Stomach smooth muscle (tissue), 2 donors: ENCODE data around the gene ADAM19.

ENCODE experiments used
- H3K27ac ChIP-seq: one replicate; pipeline ENCODE4 v1.7.0; 2013; ENCODE audit warnings: mild to moderate bottlenecking, low read length, inconsistent platforms
- H3K27me3 ChIP-seq, 2 donors: one replicate each; pipeline ENCODE4 v1.7.0; 2013; ENCODE audit warnings: low read length in 2 of 2; ENCODE audit not compliant: insufficient read depth in 2 of 2, control insufficient read depth in 1 of 2
- H3K36me3 ChIP-seq, 2 donors: one replicate each; pipeline ENCODE4 v1.7.0; 2013; ENCODE audit warnings: low read length in 2 of 2; ENCODE audit not compliant: control insufficient read depth in 2 of 2, insufficient read depth in 2 of 2
- H3K4me1 ChIP-seq: one replicate; pipeline ENCODE4 v1.7.0; 2013; ENCODE audit warnings: low read length; ENCODE audit not compliant: control insufficient read depth, insufficient read depth
- H3K4me3 ChIP-seq, 2 donors: one replicate each; pipeline ENCODE4 v1.7.0; 2013; ENCODE audit warnings: low read length in 2 of 2
- H3K9ac ChIP-seq, 2 donors: one replicate each; pipeline ENCODE4 v1.7.0; 2013; ENCODE audit warnings: low read length in 2 of 2, mild to moderate bottlenecking in 1 of 2
- H3K9me3 ChIP-seq, 2 donors: one replicate each; pipeline ENCODE4 v1.7.0; 2013; ENCODE audit warnings: low read length in 2 of 2; ENCODE audit not compliant: control insufficient read depth in 2 of 2
- donor health status: healthy.
- donor health status: Pancreatic carcinoma.

ADAM19 gene

DNA sequence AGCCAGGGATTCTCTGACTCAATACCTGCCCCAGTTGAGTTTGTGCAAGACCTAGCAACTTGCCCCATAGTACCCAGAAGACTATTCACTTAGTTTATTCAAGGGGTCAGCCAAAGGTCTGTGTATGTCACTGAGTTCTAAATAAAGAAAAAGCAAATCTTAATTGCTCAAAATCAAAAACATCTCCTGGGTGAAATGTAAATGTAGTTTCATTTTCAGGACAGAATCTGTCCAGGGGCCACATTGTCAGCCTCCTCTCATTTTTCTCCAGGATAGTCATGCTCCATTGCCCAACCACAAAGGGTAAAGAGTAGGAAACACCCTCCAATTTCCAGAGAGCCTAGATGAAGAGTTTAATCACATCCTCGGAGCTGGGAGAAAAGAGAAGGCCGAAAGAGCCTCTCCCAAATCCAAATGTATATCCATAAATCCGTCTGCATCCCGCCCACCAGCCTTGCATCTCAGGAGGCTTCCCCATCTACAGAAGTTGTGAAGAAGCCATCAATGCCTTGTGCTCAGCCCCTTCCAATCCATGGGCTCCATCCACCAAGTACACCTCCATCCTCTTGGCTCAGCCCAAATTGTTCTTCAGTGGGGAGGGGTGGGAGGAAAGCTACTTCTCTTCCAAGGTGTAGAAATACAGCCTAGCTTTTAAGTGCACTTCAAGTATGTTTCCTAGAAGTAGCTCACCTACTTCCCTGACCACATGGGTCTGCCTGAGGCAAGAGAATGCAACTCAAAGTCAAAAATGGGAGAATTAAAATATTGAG is 26.9 kb downstream of the ADAM19 start:
- H3K9me3 ChIP-seq, result no peaks in the 10 kb centered on the region
- peak overlapping the region; percentile 84 for H3K27ac ChIP-seq
- H3K4me3 ChIP-seq, result peak overlapping the region; percentile 33 to 40
- no peaks in the 10 kb centered on the region for H3K27me3 ChIP-seq
- peaks cover 0 to 5% of the 10 kb centered on the region in 2 donors for H3K36me3 ChIP-seq
- H3K4me1 ChIP-seq, result peaks cover 60% of the 10 kb centered on the region
- H3K9ac ChIP-seq, result no peak overlapping the region

DNA sequence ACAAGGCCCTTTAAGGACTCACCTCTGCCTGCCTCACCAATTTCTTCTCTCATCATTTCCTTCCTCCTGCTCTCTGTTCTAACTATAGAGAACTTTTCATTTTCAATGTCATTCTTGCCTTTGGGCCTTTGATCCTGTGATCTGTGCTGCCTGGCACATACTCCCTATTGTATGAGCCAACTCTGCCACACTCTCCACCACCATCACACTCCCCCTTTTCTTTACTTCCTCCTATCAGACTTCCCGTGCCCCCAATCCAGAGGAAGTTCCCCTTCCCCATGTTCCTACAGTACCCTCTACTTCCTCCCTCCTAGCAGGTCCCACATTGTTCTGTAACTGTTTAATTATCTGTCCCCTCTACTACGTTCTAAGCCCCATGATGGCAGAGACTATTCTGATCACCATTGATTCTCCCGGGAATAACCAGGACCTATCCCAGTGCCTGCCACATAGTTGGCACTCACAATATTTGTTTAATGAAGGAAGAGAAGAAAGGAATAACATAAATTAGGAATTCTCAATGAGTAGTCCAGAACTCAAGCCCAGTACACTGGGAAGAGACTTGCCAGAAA is 27.5 kb downstream of the ADAM19 start:
- Histone ChIP-seq H3K27ac (peak overlapping the region; percentile 84), H3K36me3 (peaks cover 0 to 5% of the 10 kb centered on the region in 2 donors), H3K9me3 (no peaks in the 10 kb centered on the region), H3K4me1 (peaks cover 65% of the 10 kb centered on the region), H3K4me3 (peak overlapping the region; percentile 12 to 40), H3K27me3 (no peaks in the 10 kb centered on the region), H3K9ac (no peak overlapping the region)

GRCh38 chr5:157546456-157547100 is 29.0 kb downstream of the ADAM19 start:
- H3K27me3 ChIP-seq, result no peaks in the 10 kb centered on the region
- H3K9me3 ChIP-seq, result no peaks in the 10 kb centered on the region
- peak overlapping the region; percentile 84 for H3K27ac ChIP-seq
- no peak overlapping the region for H3K9ac ChIP-seq
- H3K36me3 ChIP-seq, result peaks cover 0 to 5% of the 10 kb centered on the region in 2 donors
- H3K4me3 ChIP-seq, result peak overlapping the region in 1 of 2 donors; percentile 8
- H3K4me1 ChIP-seq, result peaks cover 77% of the 10 kb centered on the region

DNA sequence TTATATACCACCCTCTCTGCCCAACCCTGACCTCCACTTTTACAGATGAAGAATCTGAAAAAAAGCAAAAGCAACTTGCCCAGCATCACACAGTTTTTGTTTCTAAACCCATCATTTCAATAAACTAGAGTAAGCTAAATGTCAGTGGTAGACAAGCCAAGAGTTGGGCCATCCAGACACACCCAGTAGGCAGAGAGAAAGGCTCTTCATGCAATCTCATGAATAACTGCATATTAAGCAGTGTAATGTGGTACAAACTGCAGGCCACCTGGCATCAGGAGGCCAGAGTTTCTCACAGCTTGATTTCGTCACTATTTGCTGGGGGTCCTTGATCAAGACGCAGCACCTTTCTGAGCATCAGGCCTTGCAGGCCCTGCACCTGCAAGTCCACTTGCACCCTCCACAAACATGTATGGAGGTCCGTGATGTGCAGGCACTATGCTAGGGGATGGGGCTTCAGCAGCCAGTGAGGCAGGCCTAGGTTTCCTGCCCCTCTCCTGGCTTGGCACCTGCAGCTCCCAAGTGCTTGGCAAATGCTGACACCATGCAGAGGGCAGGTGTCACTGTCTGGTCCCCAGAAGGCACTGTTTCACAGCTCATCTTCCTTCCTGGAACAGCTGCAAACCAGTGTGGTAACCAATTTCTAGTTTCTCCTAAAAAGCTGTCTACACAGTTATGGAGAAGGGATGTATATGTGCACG is 29.8 kb downstream of the ADAM19 start:
- H3K36me3 ChIP-seq, result peaks cover 0 to 5% of the 10 kb centered on the region in 2 donors
- no peaks in the 10 kb centered on the region for H3K27me3 ChIP-seq
- peak overlapping the region; percentile 84 for H3K27ac ChIP-seq
- peak overlapping the region in 1 of 2 donors; percentile 29 for H3K4me3 ChIP-seq
- H3K4me1 ChIP-seq, result peaks cover 85% of the 10 kb centered on the region
- H3K9ac ChIP-seq, result no peak overlapping the region
- no peaks in the 10 kb centered on the region for H3K9me3 ChIP-seq

- peak overlapping the region in 1 of 2 donors; percentile 49 for H3K4me3 ChIP-seq
- no peaks in the 10 kb centered on the region for H3K27me3 ChIP-seq
- peak overlapping the region in 1 of 2 donors; percentile 52 for H3K9ac ChIP-seq
- H3K27ac ChIP-seq, result peak overlapping the region; percentile 84
- no peaks in the 10 kb centered on the region for H3K9me3 ChIP-seq
- peaks cover 93% of the 10 kb centered on the region for H3K4me1 ChIP-seq
- H3K36me3 ChIP-seq, result peaks cover 0 to 5% of the 10 kb centered on the region in 2 donors
Measured at GRCh38 chr5:157544623-157544989, 31.0 kb downstream of the ADAM19 start.

GRCh38 chr5:157543825-157544622 is 31.6 kb downstream of the ADAM19 start:
- H3K4me3 ChIP-seq, result peak overlapping the region in 1 of 2 donors; percentile 49
- no peaks in the 10 kb centered on the region for H3K27me3 ChIP-seq
- peak overlapping the region; percentile 84 for H3K27ac ChIP-seq
- H3K9ac ChIP-seq, result peak overlapping the region; percentile 6 to 52
- H3K9me3 ChIP-seq, result no peaks in the 10 kb centered on the region
- H3K36me3 ChIP-seq, result peaks cover 0 to 5% of the 10 kb centered on the region in 2 donors
- peaks cover 92% of the 10 kb centered on the region for H3K4me1 ChIP-seq

GRCh38 chr5:157542282-157543000 is 33.1 kb downstream of the ADAM19 start:
- Histone ChIP-seq H3K27ac (peak overlapping the region; percentile 84), H3K4me1 (peaks cover 85% of the 10 kb centered on the region), H3K27me3 (no peaks in the 10 kb centered on the region), H3K36me3 (peaks cover 4 to 7% of the 10 kb centered on the region in 2 donors), H3K4me3 (no peak overlapping the region), H3K9me3 (no peaks in the 10 kb centered on the region), H3K9ac (peak overlapping the region in 1 of 2 donors; percentile 52)

DNA sequence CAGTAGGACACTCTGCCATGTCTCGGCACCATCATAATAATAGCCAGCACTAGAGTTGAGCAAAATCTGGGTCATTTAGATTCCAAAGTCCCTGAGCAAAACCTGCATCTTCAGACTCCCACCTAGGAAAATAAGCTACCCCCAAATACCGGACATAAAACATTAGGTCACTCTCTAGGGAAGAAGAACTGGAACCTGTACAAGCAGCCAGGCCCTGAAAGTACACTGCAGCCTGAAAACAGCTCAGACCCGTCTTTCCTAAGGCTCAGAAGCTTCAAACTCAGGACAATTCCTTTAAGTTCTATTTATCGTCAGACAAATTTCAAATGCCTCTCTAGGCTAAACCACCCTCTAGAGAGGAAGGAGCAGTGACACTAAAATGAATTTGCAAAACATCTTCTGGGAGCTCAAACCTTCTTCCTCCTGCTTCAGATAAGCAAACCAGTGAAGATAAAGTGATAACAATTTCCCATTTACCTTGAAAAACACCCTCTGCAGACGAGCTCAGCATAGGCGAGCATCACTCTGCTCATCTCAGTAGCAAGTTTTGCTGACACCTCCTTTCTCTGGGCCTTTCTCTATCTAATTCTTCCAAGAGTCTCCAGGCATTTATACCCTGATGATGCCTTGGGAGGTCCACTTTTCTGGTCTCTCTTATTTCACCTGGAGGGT is 34.0 kb downstream of the ADAM19 start:
- Histone ChIP-seq H3K27me3 (no peaks in the 10 kb centered on the region), H3K36me3 (peaks cover 13 to 14% of the 10 kb centered on the region in 2 donors), H3K4me3 (peak overlapping the region; percentile 28 to 62), H3K9ac (peak overlapping the region; percentile 55 to 60), H3K9me3 (no peaks in the 10 kb centered on the region), H3K27ac (peak overlapping the region; percentile 84), H3K4me1 (peaks cover 81% of the 10 kb centered on the region)

GRCh38 chr5:157540707-157541446 is 34.7 kb downstream of the ADAM19 start:
- no peaks in the 10 kb centered on the region for H3K27me3 ChIP-seq
- H3K36me3 ChIP-seq, result peaks cover 14 to 16% of the 10 kb centered on the region in 2 donors
- H3K4me1 ChIP-seq, result peaks cover 79% of the 10 kb centered on the region
- peak overlapping the region; percentile 55 to 60 for H3K9ac ChIP-seq
- peak overlapping the region; percentile 84 for H3K27ac ChIP-seq
- no peaks in the 10 kb centered on the region for H3K9me3 ChIP-seq
- H3K4me3 ChIP-seq, result peak overlapping the region; percentile 28 to 62
